Endothelial cell of umbilical vein (primary cell): ENCODE data around the gene FOXO4. TPM values are rescaled to one million over a fixed set of nuclear protein-coding genes. Genes with fewer than 3 reads are reported as not detected.
A peak's percentile ranks its signal among the peaks of the same experiment; 100 is the strongest.

Experiments used
- BruUV-seq: library from RNA; stranded (reverse); fragments of 400-500 nt; replicated peaks from 2 replicates; lab custom pipeline; 2021; lab: Mats Ljungman, UMichigan
- CTCF ChIA-PET: fragments of 300-600, 350-600 bp; sonication (Branson Sonifier 250); formaldehyde crosslinking; loops from one replicate; lab custom pipeline; 2021; ENCODE audit warnings: antibody characterized with exemption, inconsistent platforms; lab: Charles Lee
- POLR2A ChIA-PET: fragments of 300-600, 350-600 bp; sonication (Branson Sonifier 250); formaldehyde crosslinking; loops from one replicate; lab custom pipeline; 2021; ENCODE audit warnings: antibody characterized with exemption, inconsistent platforms; lab: Charles Lee
- DNase-seq: peaks from one replicate; pipeline ENCODE4 v3.0.0-alpha.2; 2011; ENCODE audit warnings: low read depth, low spot score
- FAIRE-seq: peaks from 2 replicates; lab custom pipeline; 2011; peaks lifted over from hg19 to GRCh38; lab: Jason Lieb, UNC
- H2AFZ ChIP-seq: 2 replicates; pipeline ENCODE4 v1.6.0; 2012; ENCODE audit warnings: low read depth, low read length, control low read depth, inconsistent platforms
- H3K27ac ChIP-seq: 2 replicates; pipeline ENCODE4 v1.5.1; 2011; ENCODE audit warnings: low read depth, mild to moderate bottlenecking, control low read depth, low read length, moderate library complexity; ENCODE audit not compliant: insufficient read depth
- H3K27me3 ChIP-seq, 2 experiments: 2 replicates each; pipeline versions ENCODE4 v1.6.0 to v1.6.1; 2011; ENCODE audit warnings: low read length in 2 of 2, mixed read lengths in 1 of 2; ENCODE audit not compliant: control insufficient read depth in 2 of 2, insufficient read depth in 2 of 2
- H3K36me3 ChIP-seq, 2 experiments: 2 replicates in 1 of 2; 3 replicates in 1 of 2; pipeline ENCODE4 v1.5.1; 2011; ENCODE audit warnings: low read length in 2 of 2, mild to moderate bottlenecking in 1 of 2, moderate library complexity in 1 of 2; ENCODE audit not compliant: control insufficient read depth in 2 of 2, insufficient read depth in 2 of 2; ENCODE audit errors: extremely low read depth in 1 of 2
- H3K4me1 ChIP-seq: 3 replicates; pipeline ENCODE4 v1.5.1; 2011; ENCODE audit warnings: mild to moderate bottlenecking, low read length; ENCODE audit not compliant: control insufficient read depth, insufficient read depth; ENCODE audit errors: extremely low read depth
- H3K4me2 ChIP-seq: 2 replicates; pipeline ENCODE4 v1.6.1; 2011; ENCODE audit warnings: low read length, control low read depth, mixed read lengths; ENCODE audit not compliant: insufficient read depth
- H3K4me3 ChIP-seq, 3 experiments: fragments of 200-600 bp in 1 of 3; sonication (generic), shearing (Covaris generic) in 1 of 3; replicated peaks in 1 of 3; 2 replicates each; pipeline ENCODE4 v1.5.1; 2011 to 2016; ENCODE audit warnings: control low read depth in 3 of 3, low read length in 3 of 3, mild to moderate bottlenecking in 2 of 3, inconsistent platforms in 1 of 3, low read depth in 1 of 3, moderate library complexity in 1 of 3; ENCODE audit not compliant: insufficient read depth in 1 of 3
- H3K79me2 ChIP-seq: 2 replicates; pipeline ENCODE4 v1.6.0; 2012; ENCODE audit warnings: low read length, inconsistent platforms; ENCODE audit not compliant: control insufficient read depth, insufficient read depth
- H3K9ac ChIP-seq: replicated peaks from 2 replicates; pipeline ENCODE3; 2011; ENCODE audit warnings: low read length, control low read depth; ENCODE audit not compliant: insufficient read depth; ENCODE audit errors: extremely low read depth
- H3K9me1 ChIP-seq: replicated peaks from 3 replicates; pipeline ENCODE4 v1.6.0; 2011; ENCODE audit warnings: mild to moderate bottlenecking, low read length; ENCODE audit not compliant: control insufficient read depth, insufficient read depth; ENCODE audit errors: extremely low read depth
- H3K9me3 ChIP-seq: replicated peaks from 2 replicates; pipeline ENCODE4 v1.5.1; 2012; ENCODE audit warnings: low read length, inconsistent platforms; ENCODE audit not compliant: control insufficient read depth, insufficient read depth
- H4K20me1 ChIP-seq: replicated peaks from 2 replicates; pipeline ENCODE3; 2011; ENCODE audit warnings: mild to moderate bottlenecking, low read length; ENCODE audit not compliant: control insufficient read depth, insufficient read depth; ENCODE audit errors: extremely low read depth
- CTCF ChIP-seq, 2 donors: IDR thresholded peaks; 1 replicate in 1 of 2; 2 replicates in 1 of 2; pipeline ENCODE4 v1.5.1; 2011; ENCODE audit warnings: low read length in 2 of 2, mild to moderate bottlenecking in 2 of 2, moderate library complexity in 2 of 2, control low read depth in 1 of 2, inconsistent platforms in 1 of 2, low read depth in 1 of 2; ENCODE audit not compliant: insufficient read depth in 1 of 2; ENCODE audit errors: extremely low read depth in 1 of 2
- EZH2 ChIP-seq: IDR thresholded peaks from 2 replicates; pipeline ENCODE4 v1.6.1; 2012; ENCODE audit warnings: borderline replicate concordance, low read depth, mild to moderate bottlenecking, moderate library complexity, low read length, inconsistent platforms; ENCODE audit not compliant: severe bottlenecking
- FOS ChIP-seq: IDR thresholded peaks from 2 replicates; pipeline ENCODE4 v1.6.1; 2011; ENCODE audit warnings: mild to moderate bottlenecking, low read length, moderate library complexity, borderline replicate concordance; ENCODE audit not compliant: insufficient read depth
- GATA2 ChIP-seq: IDR thresholded peaks from 2 replicates; pipeline ENCODE4 v1.7.0; 2011; ENCODE audit warnings: low read depth, mild to moderate bottlenecking, moderate library complexity, mixed read lengths, low read length; ENCODE audit not compliant: insufficient read length, insufficient read depth
- JUN ChIP-seq: IDR thresholded peaks from 2 replicates; pipeline ENCODE4 v1.6.1; 2011; ENCODE audit warnings: borderline replicate concordance, low read depth; ENCODE audit not compliant: insufficient read length, insufficient read depth
- MYC ChIP-seq: IDR thresholded peaks from one replicate; pipeline ENCODE4 v1.6.1; 2011; ENCODE audit warnings: mild to moderate bottlenecking, low read depth, low read length
- POLR2A ChIP-seq: IDR thresholded peaks from 2 replicates; pipeline ENCODE4 v1.6.1; 2012; ENCODE audit warnings: low read depth, mild to moderate bottlenecking, control low read depth, low read length
- POLR2AphosphoS5 ChIP-seq: IDR thresholded peaks from 2 replicates; pipeline ENCODE4 v1.6.1; 2012; ENCODE audit warnings: low read depth, mild to moderate bottlenecking, control low read depth, low read length, moderate library complexity; ENCODE audit not compliant: insufficient read depth
- dilution Hi-C: fragments of 300-500 bp; cut with MboI; formaldehyde crosslinking; loops from one replicate; pipeline ENCODE4 v1.15.0; 2019; ENCODE audit warnings: low sequenced_read_pairs; ENCODE audit not compliant: extremely low pct_ligation_motif_present
- intact Hi-C: fragments of 100-400 bp; cut with micrococcal nuclease; formaldehyde crosslinking; loops from one replicate; pipeline ENCODE4 v1.10.0; 2022
- polyA plus RNA-seq, 4 experiments: library from polyadenylated mRNA; depleted of rRNA in 3 of 4; stranded (reverse) in 3 of 4; unstranded in 1 of 4; fragments of >200 nt; gene quantifications; 2 replicates each; pipeline versions ENCODE4 v1.2.1 to v1.2.3, GENCODE V29; 2011 to 2012; ENCODE audit warnings: missing spikeins in 1 of 4
- total RNA-seq: library from RNA; stranded (reverse); gene quantifications from 2 replicates; pipeline ENCODE4 v1.2.3, GENCODE V29; 2021
- TF ChIP-seq, protein P1 (sequence below): IDR thresholded peaks from 2 replicates; pipeline ENCODE4 v1.6.1; 2011; ENCODE audit not compliant: insufficient read depth, insufficient read length

FOXO4 gene
- total and polyA plus RNA-seq, 2 donors (not counting 3 experiments of a cell fraction or from before 2014, with no cell fraction given) = 4.7 to 11.0 TPM

DNA sequence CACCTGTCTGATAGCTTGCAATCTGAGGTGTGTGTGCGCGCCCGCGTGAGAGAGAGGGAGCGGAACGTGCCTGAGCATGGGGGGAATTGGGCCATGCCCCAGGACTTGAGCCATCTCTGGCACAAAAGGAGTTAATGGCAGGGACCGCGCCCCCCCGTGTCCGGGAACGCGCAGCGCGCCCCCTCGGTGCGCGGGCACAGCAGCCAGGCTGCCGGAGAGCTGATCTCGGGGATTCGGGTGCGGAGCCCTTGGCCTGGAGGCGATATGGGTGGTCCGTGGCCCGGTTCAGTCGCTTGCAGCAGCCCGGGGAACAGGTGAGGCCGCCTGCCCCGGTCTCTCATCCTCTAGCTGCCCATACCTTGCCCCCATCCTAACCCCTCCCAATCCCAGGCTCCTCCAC, 49.0 kb downstream of the FOXO4 start, which contains the start of gene NLGN3:
TSS of gene NLGN3 (plus strand) at position 191 of the 400 bp plus-strand sequence. CDS start 2,909 bp downstream, outside the sequence.
- H3K36me3 ChIP-seq = peaks cover 0 to 8% of the 10 kb centered on the region in 2 experiments
- H3K9me3 ChIP-seq = no peaks in the 10 kb centered on the region
- no peaks in the 10 kb centered on the region for H3K27me3 ChIP-seq
- H3K79me2 ChIP-seq = no peaks in the 10 kb centered on the region
- TF ChIP-seq POLR2AphosphoS5 (peak; percentile 32), JUN (no peak)
- H3K4me1 ChIP-seq = peaks cover 3% of the 10 kb centered on the region
- BruUV-seq = no TSS peak
- FAIRE-seq = no peak
- H3K4me2 ChIP-seq = no peak within 1 kb of the TSS
- intact Hi-C loops (no loop called here), dilution Hi-C loops (no loop called here)
- H2AFZ ChIP-seq = no peak within 1 kb of the TSS
- no peak within 1 kb of the TSS for H3K9ac ChIP-seq
- no peak within 1 kb of the TSS for H3K27ac ChIP-seq
- CTCF ChIA-PET = no interaction called here
- no peaks in the 10 kb centered on the region for H4K20me1 ChIP-seq
- no peak for DNase-seq
- peak within 1 kb of the TSS in 1 of 3 experiments; percentile 20 for H3K4me3 ChIP-seq
- no peaks in the 10 kb centered on the region for H3K9me1 ChIP-seq
- POLR2A ChIA-PET = interaction anchor here (0.6 kb wide), 1 partner anchor 26 kb away, joined by 3 read pairs; the partner anchor contains the start of gene MED12

DNA sequence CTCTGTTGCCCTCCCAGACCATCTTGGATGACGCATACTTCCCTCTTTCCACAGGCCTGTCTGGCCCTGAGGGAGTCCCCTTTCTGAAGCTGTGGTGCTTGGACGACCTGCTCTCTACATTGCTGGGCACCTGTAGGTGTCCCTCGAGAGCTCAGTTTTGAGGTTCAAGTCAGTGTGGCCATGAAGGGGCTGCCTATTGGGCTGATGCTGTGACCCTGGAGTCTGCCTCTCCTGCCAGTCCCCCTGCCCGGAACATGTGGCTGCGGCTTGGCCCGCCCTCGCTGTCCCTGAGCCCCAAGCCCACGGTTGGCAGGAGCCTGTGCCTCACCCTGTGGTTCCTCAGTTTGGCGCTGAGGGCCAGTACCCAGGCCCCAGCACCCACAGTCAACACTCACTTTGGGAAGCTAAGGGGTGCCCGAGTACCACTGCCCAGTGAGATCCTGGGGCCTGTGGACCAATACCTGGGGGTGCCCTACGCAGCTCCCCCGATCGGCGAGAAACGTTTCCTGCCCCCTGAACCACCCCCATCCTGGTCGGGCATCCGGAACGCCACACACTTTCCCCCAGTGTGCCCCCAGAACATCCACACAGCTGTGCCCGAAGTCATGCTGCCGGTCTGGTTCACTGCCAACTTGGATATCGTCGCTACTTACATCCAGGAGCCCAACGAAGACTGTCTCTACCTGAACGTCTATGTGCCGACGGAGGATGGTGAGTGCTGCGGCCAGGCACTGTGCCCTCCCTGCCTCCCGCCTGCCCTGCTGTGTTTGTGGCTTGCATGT, 52.0 kb downstream of the FOXO4 start:
- no peaks in the 10 kb centered on the region for H3K9me1 ChIP-seq
- no peaks in the 10 kb centered on the region for H3K9me3 ChIP-seq
- no peaks in the 10 kb centered on the region for H4K20me1 ChIP-seq
- dilution Hi-C loops = no loop called here
- H3K79me2 ChIP-seq = no peaks in the 10 kb centered on the region
- H3K36me3 ChIP-seq = no peaks in the 10 kb centered on the region
- no peak for TF ChIP-seq EZH2
- no peak for TF ChIP-seq MYC
- TF ChIP-seq GATA2 = no peak
- TF ChIP-seq JUN = no peak
- no peak for TF ChIP-seq FOS
- TF ChIP-seq POLR2AphosphoS5 = no peak
- TF ChIP-seq POLR2A = no peak
- no peak for TF ChIP-seq CTCF (IDR thresholded peaks at IDR 0.05; ENCODE audit: extremely low read depth in 1 of 2, insufficient read depth in 1 of 2, low read depth in 1 of 2, low read length in 2 of 2)
- TF ChIP-seq, protein P1, sequence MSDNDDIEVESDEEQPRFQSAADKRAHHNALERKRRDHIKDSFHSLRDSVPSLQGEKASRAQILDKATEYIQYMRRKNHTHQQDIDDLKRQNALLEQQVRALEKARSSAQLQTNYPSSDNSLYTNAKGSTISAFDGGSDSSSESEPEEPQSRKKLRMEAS = no peak
- BruUV-seq = no TSS peak
- H3K27ac ChIP-seq = no peak overlapping the region
- H2AFZ ChIP-seq = no peak overlapping the region
- no peaks in the 10 kb centered on the region for H3K27me3 ChIP-seq
- FAIRE-seq = no peak
- DNase-seq = no peak
- peaks cover 3% of the 10 kb centered on the region for H3K4me1 ChIP-seq
- ChIA-PET CTCF (no interaction called here), POLR2A (no interaction called here)
- no peak overlapping the region for H3K4me2 ChIP-seq
- H3K4me3 ChIP-seq = no peak overlapping the region
- no peak overlapping the region for H3K9ac ChIP-seq
- intact Hi-C loops = no loop called here
